ENCODE results near the gene SMARCC2. TPM values are rescaled to one million over a fixed set of nuclear protein-coding genes. Genes with fewer than 3 reads are reported as not detected.
A peak's percentile ranks its signal among the peaks of the same experiment; 100 is the strongest.

Gene SMARCC2
- polyA plus RNA-seq, 3 donors: 22.2 to 63.7 (median 43.5) TPM

- peak overlapping the region; percentile 57 to 75 for H3K4me3 Mint-ChIP-seq
- no peak overlapping the region for H3K9ac ChIP-seq (ENCODE audit: insufficient read depth, low read length, poor library complexity, severe bottlenecking)
- intact Hi-C loops (cut with micrococcal nuclease): no loop called here
- no peaks in the 10 kb centered on the region for H4K20me1 ChIP-seq (ENCODE audit: insufficient read depth, low read length)
- H3K79me2 ChIP-seq (ENCODE audit: insufficient read depth, low read length): no peaks in the 10 kb centered on the region
- H3K27me3 Mint-ChIP-seq (ENCODE audit: low read depth in 3 of 3): peaks cover 0 to 2% (median 2%) of the 10 kb centered on the region in 3 donors
- no peak for TF ChIP-seq CTCF (IDR thresholded peaks at IDR 0.05)
- peak overlapping the region; percentile 85 to 93 (median 89) for H3K27ac Mint-ChIP-seq
- H3K36me3 Mint-ChIP-seq: peaks cover 69 to 77% of the 10 kb centered on the region in 2 donors
- peaks cover 58 to 70% of the 10 kb centered on the region in 2 donors for H3K36me3 ChIP-seq (replicated peaks in 1 of 2; ENCODE audit: control insufficient read depth in 1 of 2, insufficient read depth in 2 of 2, low read length in 2 of 2)
- H2AFZ ChIP-seq (ENCODE audit: insufficient read depth, low read depth, low read length, poor library complexity, severe bottlenecking): peak overlapping the region; percentile 48
- H3K4me1 Mint-ChIP-seq: peaks cover 29% of the 10 kb centered on the region
- H3K27ac ChIP-seq (ENCODE audit: low read depth in 1 of 2, low read length in 2 of 2): peak overlapping the region; percentile 32 to 60
- H3K4me1 ChIP-seq (ENCODE audit: control insufficient read depth in 1 of 2, insufficient read depth in 2 of 2, low read length in 2 of 2): peaks cover 29 to 30% of the 10 kb centered on the region in 2 donors
- peak overlapping the region in 1 of 3 experiments; percentile 61 for H3K4me3 ChIP-seq (replicated peaks in 1 of 3; ENCODE audit: low read depth in 2 of 3, low read length in 3 of 3)
- H3K4me2 ChIP-seq (replicated peaks; ENCODE audit: extremely low read depth, low read length, poor library complexity, severe bottlenecking): peak overlapping the region; percentile 48
- peaks cover 0 to 2% (median 0%) of the 10 kb centered on the region in 7 donors for H3K9me3 Mint-ChIP-seq
- no peaks in the 10 kb centered on the region for H3K27me3 ChIP-seq (ENCODE audit: control insufficient read depth in 2 of 2, insufficient read depth in 2 of 2, low read length in 2 of 2)
- WGBS (ENCODE audit: insufficient coverage): 50% methylated on average over 9 of the region's 19 CpGs
- peak in 2 of 3 donors; percentile 46 to 48 for DNase-seq
- no peaks in the 10 kb centered on the region for H3K9me3 ChIP-seq (replicated peaks in 1 of 2; ENCODE audit: control insufficient read depth in 1 of 2, insufficient read depth in 1 of 2, low read length in 2 of 2)
Measured at GRCh38 chr12:56141946-56142784, 47.1 kb downstream of the SMARCC2 start.

GRCh38 chr12:56137853-56138571 lies 51.3 kb downstream of the SMARCC2 start:
- Histone ChIP-seq H3K27me3 (ENCODE audit: control insufficient read depth in 2 of 2, insufficient read depth in 2 of 2, low read length in 2 of 2) (no peaks in the 10 kb centered on the region), H2AFZ (ENCODE audit: insufficient read depth, low read depth, low read length, poor library complexity, severe bottlenecking) (no peak overlapping the region), H3K9me3 (replicated peaks in 1 of 2; ENCODE audit: control insufficient read depth in 1 of 2, insufficient read depth in 1 of 2, low read length in 2 of 2) (no peaks in the 10 kb centered on the region), H3K27ac (ENCODE audit: low read depth in 1 of 2, low read length in 2 of 2) (no peak overlapping the region), H3K79me2 (ENCODE audit: insufficient read depth, low read length) (no peaks in the 10 kb centered on the region), H3K4me3 (replicated peaks in 1 of 3; ENCODE audit: low read depth in 2 of 3, low read length in 3 of 3) (no peak overlapping the region), H3K9ac (ENCODE audit: insufficient read depth, low read length, poor library complexity, severe bottlenecking) (no peak overlapping the region), H3K4me2 (replicated peaks; ENCODE audit: extremely low read depth, low read length, poor library complexity, severe bottlenecking) (no peak overlapping the region), H3K4me1 (ENCODE audit: control insufficient read depth in 1 of 2, insufficient read depth in 2 of 2, low read length in 2 of 2) (peaks cover 14 to 15% of the 10 kb centered on the region in 2 donors), H4K20me1 (ENCODE audit: insufficient read depth, low read length) (no peaks in the 10 kb centered on the region), H3K36me3 (replicated peaks in 1 of 2; ENCODE audit: control insufficient read depth in 1 of 2, insufficient read depth in 2 of 2, low read length in 2 of 2) (peaks cover 68 to 88% of the 10 kb centered on the region in 2 donors)
- H3K9me3 Mint-ChIP-seq: no peaks in the 10 kb centered on the region
- H3K4me1 Mint-ChIP-seq: peaks cover 15% of the 10 kb centered on the region
- WGBS (ENCODE audit: insufficient coverage): 73% methylated on average over 2 of the region's 14 CpGs
- H3K27ac Mint-ChIP-seq: no peak overlapping the region
- peaks cover 75 to 85% of the 10 kb centered on the region in 2 donors for H3K36me3 Mint-ChIP-seq
- H3K27me3 Mint-ChIP-seq (ENCODE audit: low read depth in 3 of 3): peaks cover 0 to 2% (median 2%) of the 10 kb centered on the region in 3 donors
- no peak overlapping the region for H3K4me3 Mint-ChIP-seq
- TF ChIP-seq CTCF (IDR thresholded peaks at IDR 0.05): no peak
- no peak for DNase-seq
- intact Hi-C loops (cut with micrococcal nuclease): no loop called here

All from CD14-positive monocyte (primary cell).